ENCODE measurements around the gene CABLES1.
"Not testable (repeated sequence)": the region's sequence is repeated elsewhere in the genome, so short reads cannot be mapped to it uniquely, and the experiment has no call there.

The CABLES1 gene

DNA sequence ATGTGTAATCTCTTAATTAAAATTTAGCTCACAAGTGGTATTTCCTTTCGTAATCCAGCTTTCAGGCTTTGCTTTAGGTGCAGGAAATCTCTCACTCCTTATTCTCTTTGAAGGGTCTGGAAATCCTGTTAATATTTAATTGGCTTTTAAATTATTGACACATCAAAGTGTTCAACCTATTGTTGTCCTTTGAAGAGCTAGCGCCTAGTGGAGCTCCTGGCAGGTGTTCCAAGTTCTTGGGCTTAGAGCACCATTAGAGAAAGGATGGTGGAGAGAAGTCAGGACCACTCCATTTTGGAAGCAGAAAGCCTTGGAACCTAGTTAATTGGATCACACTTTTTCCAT lies 92.4 kb downstream of the CABLES1 start:
- FAIRE-seq, result no peak

DNA sequence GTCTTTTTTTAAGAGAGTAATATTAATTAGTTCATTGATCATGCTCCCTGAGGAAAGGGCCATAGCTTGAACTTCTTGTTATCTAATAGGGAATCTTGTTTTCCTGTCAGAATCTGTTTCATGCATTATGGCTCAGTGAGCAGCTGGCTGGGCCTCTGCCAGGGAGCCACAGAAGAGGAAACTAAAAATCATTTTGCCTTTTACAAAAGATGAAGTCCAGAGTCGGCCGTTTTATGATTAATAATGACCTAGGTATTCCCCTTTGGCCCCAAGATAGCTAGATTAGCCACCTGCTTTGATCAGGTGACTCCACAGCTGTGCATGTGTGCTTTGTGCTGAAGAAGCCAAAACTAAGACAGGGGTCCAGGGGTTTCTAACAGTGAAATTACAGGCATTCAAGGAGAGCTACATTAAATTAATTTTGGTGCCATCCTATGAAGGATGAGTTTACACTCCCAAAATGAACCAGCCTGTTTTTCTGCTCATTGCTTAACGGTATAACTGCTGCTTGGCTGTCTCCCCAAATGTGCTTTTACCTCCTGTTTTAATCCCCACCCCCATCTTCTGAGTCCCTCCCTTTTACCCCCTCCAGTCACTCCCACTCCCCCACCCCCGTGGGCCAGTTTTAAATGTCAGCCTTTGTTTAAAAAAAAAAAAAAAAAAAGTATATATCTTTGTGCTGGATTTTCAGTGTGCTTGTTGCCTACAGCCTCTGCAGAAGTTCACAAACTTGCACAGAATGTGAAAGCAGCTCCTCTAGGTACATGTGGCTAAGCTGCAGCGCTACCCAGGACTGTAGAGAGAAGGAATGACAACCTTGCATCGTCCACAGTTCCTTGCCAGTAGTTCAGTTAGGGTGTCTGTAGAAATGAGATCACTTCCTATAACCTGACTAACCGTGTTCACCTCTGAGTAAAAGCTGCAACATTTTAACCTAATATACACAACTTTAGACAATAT lies 93.1 kb downstream of the CABLES1 start:
- no peak for FAIRE-seq

DNA sequence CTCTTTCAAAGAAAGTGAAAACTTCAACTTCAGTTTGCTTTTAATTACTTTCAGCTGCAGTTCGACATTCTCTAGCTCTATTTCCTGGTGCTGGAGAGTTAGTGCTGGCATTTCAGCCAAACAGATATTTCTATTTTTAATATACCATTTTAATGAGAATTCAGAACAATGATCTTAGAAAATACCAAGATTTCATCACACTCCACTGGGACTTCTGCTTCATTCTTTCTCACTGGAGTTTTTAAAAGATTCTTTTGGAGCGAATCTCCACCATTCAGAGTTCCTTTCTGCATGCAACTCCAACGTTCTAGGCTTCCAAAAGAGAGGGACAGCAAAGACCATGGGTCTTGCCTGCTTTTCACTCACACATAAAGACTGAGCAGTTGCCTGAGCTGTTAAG lies 94.2 kb downstream of the CABLES1 start:
- no peak for FAIRE-seq

DNA sequence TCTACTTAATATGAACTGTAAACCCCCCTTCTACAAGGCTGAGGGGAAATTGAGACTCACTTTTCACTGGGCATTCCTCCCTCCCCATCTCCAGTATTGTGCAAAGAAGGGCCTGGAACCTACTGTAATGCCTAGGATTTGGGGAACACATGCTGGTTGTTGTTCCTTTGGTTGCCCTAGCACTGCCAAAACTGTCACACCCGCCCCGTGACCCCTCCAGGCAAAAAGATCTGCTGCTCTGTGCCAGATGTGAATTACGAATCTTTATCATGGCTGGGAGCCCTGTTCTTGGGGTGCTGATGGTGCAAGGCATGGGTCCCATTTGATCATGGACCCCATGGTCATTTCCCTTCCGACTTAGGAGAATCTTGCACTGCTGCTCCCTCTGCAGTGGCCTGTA lies 95.4 kb downstream of the CABLES1 start:
- FAIRE-seq, result no peak

DNA sequence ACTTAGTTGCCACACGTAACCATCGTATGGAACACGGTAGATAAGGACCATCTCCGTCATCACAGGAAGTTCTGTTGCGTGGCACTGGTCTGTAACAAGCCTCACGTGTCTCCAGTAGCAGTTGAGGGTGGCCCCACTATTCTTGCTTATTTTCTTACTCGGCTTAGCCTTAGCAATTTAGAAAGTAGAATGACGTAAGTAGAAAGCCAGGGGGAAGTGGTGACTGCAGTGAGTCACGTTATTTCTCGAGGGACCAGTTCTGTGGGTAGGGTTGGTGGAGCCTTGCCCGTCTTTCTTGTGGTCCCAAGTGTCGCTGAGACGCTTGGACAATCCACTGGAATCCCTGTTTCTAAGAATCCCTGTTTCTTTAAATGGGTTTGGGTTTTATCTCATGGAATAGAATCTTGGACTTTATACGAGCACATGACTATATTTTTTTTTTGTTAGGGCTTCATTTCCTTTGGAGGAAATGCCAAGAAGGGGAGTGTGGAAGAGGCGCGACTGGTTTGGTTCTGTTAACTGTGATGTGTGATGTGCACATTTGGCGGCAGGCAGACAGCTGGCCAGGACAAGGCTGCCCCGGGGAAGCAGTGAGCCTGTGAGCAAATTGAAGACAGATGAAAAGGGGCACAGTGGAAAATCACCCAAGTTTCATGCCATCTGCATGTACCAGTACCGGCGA lies 96.2 kb downstream of the CABLES1 start:
- no peak for FAIRE-seq

DNA sequence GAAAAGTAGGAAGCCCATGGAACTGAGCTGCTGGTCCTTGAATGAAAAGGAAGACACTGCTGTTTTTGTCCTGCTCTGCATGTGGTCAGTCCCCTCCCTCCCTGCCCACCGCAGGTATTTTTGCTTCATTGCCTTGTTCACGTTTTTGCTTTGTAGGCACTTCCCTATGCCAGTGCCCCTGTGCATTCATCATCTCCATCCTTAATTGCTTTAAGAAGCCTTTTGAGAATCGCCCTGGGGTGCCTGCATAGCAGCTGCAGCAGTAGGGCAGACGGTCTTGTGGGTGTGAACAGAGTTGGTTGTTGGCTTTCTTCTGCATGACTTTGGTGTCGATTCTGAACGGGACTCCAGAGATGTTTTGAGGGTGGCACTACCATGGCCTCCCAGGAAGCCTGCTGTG lies 97.0 kb downstream of the CABLES1 start:
- no peak for FAIRE-seq

DNA sequence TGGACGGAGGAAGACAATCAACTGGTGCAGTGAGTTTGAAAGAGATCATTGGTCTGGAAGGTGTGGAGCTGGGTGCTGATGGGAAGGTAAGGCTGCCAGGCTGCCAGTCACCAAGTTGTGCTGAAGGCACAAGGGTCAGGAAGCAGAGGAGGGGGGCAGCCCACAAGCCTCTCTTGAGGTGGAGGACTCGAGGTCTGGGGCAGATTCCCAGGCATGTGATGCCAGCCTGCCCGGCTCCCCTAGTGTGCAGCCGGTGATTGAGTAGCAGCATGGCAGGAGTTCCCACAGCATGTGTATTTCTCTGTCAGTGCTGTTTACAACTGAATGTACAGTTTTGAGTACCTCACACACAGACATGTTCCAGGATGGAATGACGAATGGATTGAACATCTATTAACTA lies 99.3 kb downstream of the CABLES1 start:
- no peak for FAIRE-seq

DNA sequence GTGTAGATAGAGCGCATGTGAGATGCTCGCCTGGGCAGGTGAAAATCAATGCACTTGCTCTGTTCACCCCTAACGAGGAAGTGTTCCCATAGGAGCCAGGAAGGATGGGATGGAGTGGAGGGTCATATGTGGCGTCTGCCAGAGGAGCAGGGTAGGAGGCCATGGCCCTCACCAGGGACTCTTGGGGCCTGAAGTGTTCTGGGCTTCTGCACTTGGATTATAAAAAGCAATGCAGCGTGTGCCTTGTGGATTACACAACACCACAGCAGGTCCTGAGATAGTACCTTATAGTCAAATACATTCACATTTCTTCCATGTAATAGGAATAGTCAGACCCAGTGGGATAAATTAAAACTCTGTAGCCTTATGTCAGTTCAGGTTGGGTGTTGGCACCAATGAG lies 100.1 kb downstream of the CABLES1 start:
- no peak for FAIRE-seq

DNA sequence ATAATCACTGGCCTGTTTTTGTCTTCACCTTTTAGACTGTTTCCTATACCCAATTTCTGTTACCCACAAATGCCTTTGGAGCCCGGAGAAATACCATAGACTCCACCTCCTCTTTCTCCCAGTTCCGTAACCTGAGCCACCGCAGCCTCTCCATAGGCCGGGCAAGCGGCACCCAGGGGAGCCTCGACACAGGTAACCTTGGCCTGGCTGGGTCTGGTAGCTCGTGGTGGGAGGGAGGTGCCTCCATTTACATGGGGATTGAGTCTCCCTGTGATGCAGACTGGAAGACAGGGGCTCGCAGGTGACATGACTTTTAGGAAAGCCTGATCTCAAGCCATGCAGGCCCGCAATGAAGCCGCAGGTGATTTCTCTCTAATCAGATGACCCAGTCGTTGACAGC lies 100.6 kb downstream of the CABLES1 start:
- FAIRE-seq, result no peak

DNA sequence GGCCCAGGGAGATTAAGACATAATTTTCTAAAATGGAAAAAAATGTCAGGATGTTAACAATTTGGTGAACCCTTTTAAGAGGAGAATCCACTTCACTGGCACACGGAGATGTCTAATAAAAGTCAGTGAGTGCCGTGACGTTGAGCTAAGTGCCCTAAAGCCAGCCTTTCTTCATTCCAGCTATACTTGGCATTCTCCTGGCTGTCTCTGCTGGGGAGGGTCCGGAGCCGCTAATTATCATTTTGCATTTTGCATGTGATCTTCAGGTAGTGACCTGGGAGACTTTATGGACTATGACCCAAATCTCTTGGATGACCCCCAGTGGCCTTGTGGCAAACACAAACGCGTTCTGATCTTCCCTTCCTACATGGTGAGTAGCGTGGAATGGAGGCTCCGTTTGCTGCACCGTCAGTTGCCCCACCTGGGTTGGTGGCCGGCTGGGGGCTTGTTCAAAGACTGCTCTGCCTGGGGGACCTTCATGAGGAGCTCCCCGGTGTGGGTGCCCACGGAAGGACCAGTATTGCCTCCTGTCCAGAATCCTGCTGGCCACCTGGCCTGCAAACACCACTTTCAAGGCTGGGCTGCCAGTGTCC lies 101.7 kb downstream of the CABLES1 start:
- FAIRE-seq, result no peak

DNA sequence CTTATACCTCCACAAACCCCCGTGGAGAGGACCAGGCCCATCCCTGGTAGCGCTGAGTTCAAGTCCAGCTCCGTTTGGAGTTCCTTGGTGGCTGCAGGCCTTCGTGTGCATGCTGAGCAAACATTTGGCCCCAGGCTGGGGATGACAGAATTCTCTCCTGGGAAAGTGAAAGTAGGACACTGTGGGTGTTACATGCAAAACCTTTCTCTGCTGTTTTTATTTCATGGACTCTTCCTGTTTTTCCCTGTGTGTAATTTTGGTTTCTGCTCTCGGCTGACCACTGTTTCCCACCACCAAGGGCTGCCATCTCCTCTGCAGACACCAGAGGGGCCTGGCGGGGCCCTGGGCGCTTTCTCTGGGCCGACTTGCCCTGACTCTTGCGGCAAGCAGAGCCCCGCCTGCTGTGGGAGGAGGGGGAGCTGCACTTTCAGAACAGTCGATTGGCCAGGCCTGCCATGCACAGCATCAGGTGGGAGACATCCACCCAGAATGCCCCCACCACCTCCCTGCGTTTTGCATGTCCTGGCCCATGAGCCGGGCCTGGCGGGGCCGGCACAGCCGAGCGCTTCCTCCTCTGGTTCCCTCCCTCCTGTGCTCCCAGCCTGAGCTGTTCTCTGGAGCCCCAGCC lies 102.4 kb downstream of the CABLES1 start:
- FAIRE-seq, result no peak

DNA sequence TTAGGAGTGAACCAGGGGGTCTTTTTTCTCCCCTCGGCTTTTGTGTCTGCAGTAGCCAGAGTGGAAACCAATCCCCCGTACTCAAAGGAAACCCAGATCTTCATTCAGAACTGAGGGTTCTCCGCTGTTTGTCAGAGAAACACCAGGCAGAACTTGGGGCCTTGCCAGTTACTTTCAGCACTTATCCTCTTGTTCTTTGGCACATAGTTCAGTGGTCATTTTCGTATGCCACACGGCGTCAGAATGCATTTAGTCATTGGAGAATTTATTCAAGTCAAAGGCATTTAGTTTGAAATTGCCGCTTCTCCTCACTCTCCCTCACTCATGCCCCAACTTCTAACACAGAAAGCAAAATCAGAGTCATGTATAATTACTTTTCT lies 102.9 kb downstream of the CABLES1 start:
- FAIRE-seq, result no peak

DNA sequence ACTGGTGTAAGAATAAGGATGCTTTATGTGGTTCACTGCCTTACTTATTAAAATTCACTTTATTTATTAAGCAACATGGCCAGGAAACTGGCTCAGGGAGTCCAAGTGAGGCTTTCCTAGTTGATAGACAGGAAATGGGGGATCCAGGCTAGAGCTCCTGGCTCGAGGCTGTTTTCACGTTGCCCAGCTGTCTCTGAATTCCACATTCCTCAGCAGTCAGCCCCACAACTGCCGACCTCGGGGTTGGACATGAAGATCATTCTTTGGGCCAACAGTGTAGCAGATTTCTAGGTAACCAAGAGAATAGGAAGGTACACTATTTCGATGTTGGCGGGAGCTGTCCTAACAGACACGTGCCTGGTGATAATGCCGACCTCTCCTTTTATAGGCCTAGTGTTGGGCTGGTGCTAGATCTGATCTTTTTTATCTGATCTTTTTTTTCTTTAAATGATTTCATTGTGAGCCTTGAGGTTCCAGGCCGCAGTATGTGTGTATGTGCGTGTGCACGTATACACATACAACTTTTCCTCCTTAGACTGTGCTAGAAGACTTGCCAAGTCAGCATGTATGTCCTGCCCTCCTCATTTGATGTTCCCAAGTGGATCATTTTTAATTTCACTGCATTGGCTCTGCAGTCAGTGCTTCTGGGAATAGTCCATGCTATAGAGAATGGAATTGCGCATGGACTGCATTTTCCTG lies 103.5 kb downstream of the CABLES1 start:
- no peak for FAIRE-seq

DNA sequence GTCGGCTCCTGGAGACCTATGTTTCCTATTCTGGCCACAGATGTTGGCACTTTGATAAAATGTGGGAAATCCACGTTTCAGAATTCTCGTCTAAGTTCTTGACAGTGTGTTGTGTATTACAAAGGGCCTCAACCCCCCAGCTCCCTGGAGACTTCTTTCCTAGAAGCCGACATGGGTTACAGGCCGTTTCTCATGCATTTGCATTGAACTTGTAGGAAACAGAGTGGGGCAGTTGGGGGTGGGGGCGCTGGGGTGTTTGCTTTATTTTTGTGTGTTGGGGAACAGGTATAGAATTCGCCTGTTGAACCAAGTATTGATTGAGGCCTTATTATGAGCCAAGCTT lies 104.0 kb downstream of the CABLES1 start:
- FAIRE-seq, result no peak

DNA sequence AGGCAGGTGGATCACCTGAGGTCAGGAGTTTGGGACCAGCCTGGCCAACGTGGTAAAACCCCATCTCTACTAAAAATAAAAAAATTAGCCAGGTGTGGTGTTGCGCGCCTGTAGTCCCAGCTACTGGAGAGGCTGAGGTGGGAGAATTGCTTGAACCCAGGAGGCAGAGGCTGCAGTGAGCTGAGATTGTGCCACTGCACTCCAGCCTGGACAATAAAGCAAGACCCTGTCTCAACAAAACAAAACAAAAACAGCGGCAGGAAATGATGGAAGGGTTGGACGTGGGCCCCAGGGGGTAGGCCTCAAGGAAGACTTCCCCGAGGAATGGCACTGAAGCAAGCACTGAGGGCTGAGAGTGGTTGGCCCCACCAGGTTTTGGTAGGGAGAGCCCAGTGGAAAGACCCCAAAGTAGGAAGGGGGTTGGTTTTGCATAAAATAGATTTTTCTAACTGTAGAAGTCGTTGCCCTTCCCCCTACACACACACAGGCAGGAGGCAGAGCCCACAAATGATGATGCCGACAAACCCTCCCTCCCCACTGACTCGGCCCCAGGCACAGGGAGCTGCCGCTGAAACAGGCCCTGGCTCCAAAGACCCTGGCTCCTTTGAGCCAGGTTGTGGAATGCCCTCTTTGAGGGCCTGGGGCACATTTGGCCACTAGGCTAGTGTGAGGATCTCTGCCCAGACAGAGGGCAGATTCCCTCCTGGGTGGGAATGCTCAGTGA lies 104.8 kb downstream of the CABLES1 start:
- no peak for FAIRE-seq

DNA sequence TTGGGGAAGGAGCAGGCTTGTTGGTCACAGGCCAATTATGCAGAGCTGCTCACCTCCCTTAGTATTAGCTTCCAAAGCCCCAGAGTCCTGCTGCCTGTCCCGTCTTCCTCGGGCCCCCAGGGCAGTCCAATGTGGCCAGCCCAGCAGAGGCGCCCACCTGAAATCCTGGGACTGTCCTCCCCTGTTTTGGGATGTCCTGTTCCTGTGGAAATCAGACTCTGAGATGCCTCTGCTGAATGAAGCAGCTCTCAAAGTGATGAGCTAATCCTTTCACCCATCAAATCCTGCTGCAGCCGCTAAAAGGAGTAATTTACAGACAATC lies 105.3 kb downstream of the CABLES1 start:
- no peak for FAIRE-seq

DNA sequence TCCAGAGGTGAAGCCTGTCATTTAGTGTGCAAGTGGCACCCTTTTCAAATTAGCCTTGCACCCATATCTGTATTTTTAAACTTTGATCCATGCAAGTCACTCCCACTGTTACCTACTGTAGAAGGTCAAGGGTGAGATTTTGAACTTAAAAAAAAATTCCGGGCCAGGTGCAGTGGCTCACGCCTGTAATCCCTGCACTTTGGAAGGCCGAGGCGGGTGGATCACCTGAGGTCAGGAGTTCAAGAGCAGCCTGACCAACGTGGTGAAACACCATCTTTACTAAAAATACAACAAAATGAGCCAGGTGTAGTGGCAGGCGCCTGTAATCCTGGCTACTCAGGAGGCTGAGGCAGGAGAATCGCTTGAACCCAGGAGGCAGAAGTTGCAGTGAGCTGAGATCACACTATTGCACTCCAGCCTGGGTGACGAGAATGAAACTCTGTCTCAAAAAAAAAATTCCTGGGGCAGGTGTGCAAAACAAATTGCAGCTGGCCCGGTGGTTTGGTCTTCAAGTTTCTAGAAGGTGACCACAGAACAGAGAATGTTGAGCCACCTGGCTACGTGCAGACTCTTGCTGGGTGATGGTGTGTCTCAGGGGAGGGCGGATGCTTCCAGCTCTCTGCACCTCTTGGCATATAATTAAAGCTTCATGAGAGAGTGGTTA lies 106.7 kb downstream of the CABLES1 start:
- not testable (repeated sequence) for FAIRE-seq

DNA sequence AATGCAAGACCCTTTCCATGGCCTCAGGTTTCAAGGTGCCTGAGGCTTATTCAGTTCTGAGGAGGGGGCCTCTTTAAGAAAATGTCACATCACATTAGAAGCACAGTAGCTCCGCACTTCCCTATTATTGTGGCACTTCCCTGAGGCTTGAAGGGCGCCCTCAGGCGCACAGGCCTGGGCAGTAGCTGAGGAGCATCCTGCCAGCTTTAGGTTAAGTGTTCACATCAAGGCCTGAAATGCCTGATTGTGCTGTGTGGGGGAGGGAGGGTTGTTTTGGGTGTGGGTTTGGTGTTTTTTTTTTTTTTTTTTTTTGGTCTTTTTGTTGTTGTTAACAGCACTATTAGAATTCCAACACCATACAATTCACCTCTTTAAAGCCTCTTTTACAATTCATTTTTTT lies 107.9 kb downstream of the CABLES1 start:
- FAIRE-seq, result no peak

DNA sequence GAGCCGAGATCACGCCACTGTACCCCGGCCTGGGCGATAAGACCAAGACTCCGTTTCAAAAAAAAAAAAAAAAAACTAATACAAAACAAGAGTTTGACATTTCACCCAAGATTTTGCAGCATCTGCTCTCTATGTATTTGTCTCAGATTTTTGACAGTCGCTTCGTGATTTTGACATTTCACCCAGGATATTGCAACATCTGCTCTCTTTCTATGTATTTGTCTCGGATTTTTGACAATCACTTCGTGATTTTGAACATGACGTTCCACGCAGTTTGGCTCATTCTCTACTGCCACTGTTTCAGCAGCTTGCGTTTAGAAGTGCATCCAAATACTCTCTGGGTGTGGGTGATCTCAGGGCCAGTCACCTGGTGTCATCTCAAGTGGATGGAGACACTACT lies 108.5 kb downstream of the CABLES1 start:
- FAIRE-seq, result no peak

DNA sequence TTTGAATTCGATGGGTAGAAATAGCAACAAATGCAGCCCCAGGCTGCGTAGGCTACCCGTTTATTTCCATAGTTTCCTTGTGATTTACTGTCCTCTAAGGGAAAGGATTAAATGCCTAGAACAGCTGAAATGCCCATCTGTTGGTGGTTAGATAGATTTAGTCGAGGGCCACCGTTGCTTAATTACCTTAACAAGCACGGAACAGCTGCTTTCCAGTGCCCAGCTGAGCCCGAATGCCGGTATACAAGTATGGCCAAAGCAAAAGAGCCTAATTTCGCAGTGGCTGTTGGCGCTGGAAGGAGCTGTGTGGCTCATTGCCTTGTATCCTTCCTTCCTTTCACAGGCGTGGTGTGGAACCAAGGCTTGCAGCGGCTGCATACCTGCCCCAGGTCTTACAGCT lies 109.1 kb downstream of the CABLES1 start:
- no peak for FAIRE-seq

DNA sequence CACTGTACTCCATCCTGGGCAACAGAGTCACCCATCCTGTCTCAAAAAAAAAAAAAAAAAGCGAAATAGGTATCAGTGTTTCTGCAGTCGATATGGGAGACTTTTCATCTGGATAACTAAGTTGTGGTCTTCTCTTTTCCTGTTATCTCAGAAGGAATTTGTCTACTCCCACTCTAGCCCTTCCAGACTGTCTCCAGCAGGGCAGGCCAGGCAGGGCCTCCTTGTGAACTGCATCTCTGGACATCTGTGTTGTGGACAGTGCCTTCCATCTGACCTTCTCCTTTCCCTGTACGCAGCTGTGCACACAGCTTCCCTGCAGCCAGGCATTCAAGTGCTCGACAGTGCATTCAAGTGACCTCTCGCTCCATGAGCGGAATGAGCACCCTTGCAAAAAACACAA lies 110.2 kb downstream of the CABLES1 start:
- FAIRE-seq, result no peak

DNA sequence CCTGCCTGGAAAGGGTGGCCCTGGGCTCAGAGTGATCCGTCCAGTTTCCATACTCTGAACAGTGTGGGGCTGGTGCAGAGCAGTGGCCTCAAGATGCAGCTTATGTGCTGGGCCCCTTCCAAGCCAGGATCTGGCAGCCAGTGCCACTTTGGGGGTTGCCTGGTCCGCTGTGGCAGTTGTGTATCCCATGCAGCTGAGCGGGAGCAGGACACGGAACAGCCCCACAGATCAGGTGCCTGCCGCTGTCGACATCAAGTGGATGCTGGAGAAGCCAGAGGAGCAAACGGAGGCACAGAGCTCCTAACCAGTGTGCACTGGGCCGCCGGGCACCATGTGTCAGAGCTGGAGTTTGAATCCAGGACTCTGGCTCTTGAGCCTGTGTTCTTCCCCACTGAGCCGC lies 112.0 kb downstream of the CABLES1 start:
- FAIRE-seq, result no peak

All from A204.1 (cell line).